DMS53 (cell line): Measurements from ENCODE around the gene NOL3.

Experiments used
- DNase-seq: peaks from one replicate; lab custom pipeline; 2025; lab: John Stamatoyannopoulos, UW

NOL3 gene

GRCh38 chr16:67190041-67190440 lies 19.7 kb downstream of the NOL3 start, which contains the start of gene EXOC3L1:
TSS of gene EXOC3L1 (minus strand) at chr16:67190136. CDS start at chr16:67189676, 460 bp downstream.
- no peak for DNase-seq

- peak; percentile 70 for DNase-seq
These were observed 20.4 kb downstream of the NOL3 start for GRCh38 chr16:67190448-67191399.

- DNase-seq = no peak
These were observed 21.2 kb downstream of the NOL3 start for GRCh38 chr16:67191411-67191994.

- peak; percentile 96 for DNase-seq
These were observed 21.8 kb downstream of the NOL3 start, which contains the start of gene E2F4 for GRCh38 chr16:67191995-67192681. TSS of gene E2F4 (plus strand) at chr16:67192155. CDS start at chr16:67192228, 73 bp downstream.

- DNase-seq = no peak
These were observed 22.5 kb downstream of the NOL3 start for GRCh38 chr16:67192781-67193361.

GRCh38 chr16:67193536-67193935 lies 23.2 kb downstream of the NOL3 start:
- no peak for DNase-seq

GRCh38 chr16:67194260-67194659 lies 23.9 kb downstream of the NOL3 start:
- no peak for DNase-seq

- no peak for DNase-seq
These were observed 25.3 kb downstream of the NOL3 start for GRCh38 chr16:67195676-67196075.

GRCh38 chr16:67196881-67197280 lies 26.5 kb downstream of the NOL3 start:
- no peak for DNase-seq

GRCh38 chr16:67197704-67198103 lies 27.4 kb downstream of the NOL3 start:
- no peak for DNase-seq

- peak; percentile 79 for DNase-seq
These were observed 27.9 kb downstream of the NOL3 start for GRCh38 chr16:67198238-67198734.

- DNase-seq = peak; percentile 91
These were observed 28.9 kb downstream of the NOL3 start, which contains the start of gene ELMO3 for GRCh38 chr16:67199011-67199807. TSS of gene ELMO3 (plus strand) at chr16:67199131. CDS start at chr16:67199327, 196 bp downstream.

- peak; percentile 55 for DNase-seq
These were observed 29.5 kb downstream of the NOL3 start for GRCh38 chr16:67199808-67200198.

GRCh38 chr16:67200491-67200890 lies 30.2 kb downstream of the NOL3 start:
- DNase-seq = no peak

GRCh38 chr16:67201411-67202345 lies 31.3 kb downstream of the NOL3 start:
- no peak for DNase-seq

GRCh38 chr16:67202426-67202825 lies 32.1 kb downstream of the NOL3 start:
- no peak for DNase-seq

GRCh38 chr16:67202956-67203493 lies 32.7 kb downstream of the NOL3 start:
- DNase-seq = no peak

- DNase-seq = no peak
These were observed 33.7 kb downstream of the NOL3 start for GRCh38 chr16:67204076-67204475.

GRCh38 chr16:67206129-67206837 lies 35.9 kb downstream of the NOL3 start:
- no peak for DNase-seq
